HG02981 (cell line): ENCODE measurements around the gene NR6A1.

Experiments
- ATAC-seq: cut with Tn5 transposase; IDR thresholded peaks from one replicate; pipeline ENCODE4 v1.9.1; 2021; ENCODE audit warnings: mild to moderate bottlenecking, moderate library complexity; ENCODE audit not compliant: unreplicated experiment

The NR6A1 gene

DNA sequence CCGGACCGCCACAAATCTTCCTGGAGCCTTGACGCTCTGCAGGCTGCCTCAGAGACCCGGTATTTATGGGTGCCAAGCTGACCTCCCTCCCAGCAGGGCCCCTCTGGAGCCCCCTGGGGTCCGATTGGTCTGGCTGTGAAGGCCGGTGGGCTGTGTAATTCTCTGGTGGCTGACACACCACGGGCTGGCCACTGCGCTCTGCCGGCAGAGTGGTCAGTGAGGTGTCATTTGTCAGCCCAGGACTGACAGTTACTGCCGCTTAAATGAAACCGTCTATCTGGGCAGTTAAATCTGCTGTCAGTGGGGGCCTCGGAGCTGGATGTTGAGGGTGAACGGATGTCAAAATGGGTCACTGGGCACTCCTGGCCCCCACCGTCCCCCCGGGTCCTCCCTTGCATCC, 274.6 kb downstream of the NR6A1 start:
- no peak for ATAC-seq

DNA sequence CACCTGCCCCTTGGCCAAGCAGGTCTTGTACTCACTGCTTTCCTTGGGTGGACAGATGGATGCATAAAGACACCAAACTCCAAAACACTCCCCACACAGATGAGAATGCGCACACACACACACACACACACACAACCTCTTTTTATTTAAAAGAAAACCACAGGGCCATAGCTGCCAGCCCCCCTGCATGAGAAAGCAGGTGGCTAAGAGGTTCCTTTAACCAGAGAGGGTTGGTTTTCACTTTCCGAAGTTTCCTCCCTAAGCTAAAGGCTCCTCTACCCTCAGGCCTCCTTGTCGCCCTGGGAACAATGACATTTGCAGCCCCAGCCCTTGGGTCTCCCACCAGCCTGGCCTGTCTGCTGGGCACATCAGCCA, 275.0 kb downstream of the NR6A1 start:
- ATAC-seq, result no peak

GRCh38 chr9:124495126-124496074, 275.7 kb downstream of the NR6A1 start:
- no peak for ATAC-seq

DNA sequence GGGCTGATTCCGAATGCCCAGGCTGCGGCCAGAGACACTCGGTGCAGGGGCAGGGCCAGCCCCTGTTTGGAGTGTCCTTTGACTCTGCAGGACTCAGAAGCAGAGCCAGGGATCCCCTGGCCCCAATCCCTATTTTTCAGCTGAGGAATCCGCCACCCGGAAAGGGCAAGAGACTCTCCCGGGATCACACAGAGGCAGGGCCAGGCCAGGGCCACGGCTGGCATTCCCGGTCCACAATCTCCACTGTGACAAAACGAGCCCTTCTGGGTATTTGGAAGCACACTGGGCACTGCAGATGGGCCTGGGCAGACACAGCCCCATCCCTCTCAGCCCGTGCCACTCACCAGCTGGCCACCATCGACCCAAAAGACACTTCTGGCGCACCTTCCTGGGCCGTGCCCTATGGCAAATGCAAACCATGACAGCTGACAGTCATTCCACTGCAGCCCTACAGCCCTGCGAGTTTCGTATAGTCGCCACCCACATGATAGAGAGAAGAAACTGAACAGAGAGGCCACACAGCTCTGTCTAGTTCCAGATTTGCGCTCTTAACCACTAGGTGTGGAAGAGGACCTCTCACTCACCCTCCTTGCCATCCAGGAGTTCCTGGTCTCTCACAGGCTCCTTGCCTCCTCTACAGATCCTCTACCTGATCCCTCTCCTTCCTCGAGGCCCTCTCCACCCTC, 277.2 kb downstream of the NR6A1 start:
- ATAC-seq, result no peak

DNA sequence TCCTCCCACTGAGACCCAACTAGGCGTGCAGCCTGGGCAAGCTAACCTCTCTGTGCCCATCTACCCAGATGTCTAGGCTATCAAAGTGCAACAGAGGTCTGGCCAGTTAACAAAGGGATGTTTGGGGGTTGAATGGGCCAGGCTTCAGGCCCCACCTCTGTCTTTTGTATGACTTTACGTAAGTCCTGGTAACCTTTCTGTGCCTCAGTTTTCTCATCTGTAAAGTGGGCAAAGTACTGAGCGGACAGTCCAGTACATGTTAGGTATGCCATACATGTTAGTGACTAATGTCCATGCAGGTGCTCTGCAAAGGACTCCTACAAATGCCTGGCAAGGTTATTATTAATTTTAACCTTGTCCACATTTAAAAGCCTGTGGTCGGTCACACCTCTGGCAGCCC, 277.9 kb downstream of the NR6A1 start:
- ATAC-seq, result no peak

DNA sequence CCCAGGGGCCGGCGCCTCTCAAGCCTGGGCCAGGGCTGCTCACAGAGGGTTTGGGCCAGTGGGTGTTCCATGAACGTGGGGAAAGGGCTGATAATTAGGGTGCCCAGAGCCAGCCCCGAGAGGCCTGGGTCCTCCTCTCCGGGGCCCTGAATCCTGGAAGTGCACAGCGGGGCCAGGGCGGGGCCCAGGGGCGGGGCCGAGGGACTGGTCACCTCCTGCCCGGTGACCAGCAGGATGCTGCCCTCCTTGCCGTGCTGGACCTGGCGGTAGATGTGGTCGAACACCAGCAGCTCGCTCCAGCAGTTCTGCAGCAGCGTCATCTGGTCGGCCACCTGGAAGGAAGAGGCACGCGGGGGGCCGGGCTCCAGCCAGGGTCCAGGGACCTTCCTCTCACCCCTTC, 278.3 kb downstream of the NR6A1 start:
- no peak for ATAC-seq

DNA sequence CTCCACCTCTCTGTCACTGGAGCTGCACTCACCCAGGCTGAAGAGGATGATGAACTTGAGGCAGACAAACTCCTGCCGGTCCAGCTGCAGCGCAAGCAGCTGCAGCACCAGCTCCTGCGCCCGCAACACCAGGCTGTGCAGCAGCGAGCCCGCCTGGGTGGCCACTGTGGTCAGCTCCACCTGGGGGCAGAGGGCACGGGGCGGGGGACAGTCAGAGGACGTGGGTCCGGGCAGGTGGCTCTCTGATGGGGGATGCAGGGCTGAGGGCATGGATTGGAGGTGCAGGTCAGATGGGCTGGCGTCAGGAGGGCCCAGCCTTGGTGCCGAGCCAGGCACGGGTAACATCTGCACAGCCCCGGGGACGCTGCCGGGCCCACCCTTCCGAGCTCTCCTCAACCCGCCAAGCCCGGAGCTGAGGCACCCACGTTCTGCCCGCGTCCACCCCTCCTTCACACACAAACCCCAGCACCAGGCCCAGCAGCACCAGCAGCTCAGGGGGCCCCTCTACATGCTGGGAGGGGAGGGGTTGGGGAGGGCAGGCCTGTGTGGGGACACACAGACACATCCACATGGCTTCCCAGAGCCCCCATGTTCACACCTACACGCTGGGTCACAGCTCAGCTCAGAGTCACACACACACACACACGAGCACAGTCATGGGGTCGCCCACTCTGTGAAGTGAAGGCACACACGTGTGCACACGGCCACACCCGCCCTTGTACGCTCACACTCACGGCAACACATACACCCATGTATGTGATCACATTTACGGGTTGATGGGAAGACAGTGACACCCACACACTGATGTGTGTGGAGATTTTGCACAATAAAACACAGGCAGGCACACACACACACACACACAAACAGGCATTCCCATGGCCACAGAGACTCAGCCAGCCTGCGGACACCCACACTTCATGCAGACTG, 279.8 kb downstream of the NR6A1 start:
- ATAC-seq, result no peak

- ATAC-seq, result no peak
Measured at GRCh38 chr9:124490004-124490403, 281.1 kb downstream of the NR6A1 start.

GRCh38 chr9:124489222-124489621, 281.9 kb downstream of the NR6A1 start:
- ATAC-seq, result no peak

DNA sequence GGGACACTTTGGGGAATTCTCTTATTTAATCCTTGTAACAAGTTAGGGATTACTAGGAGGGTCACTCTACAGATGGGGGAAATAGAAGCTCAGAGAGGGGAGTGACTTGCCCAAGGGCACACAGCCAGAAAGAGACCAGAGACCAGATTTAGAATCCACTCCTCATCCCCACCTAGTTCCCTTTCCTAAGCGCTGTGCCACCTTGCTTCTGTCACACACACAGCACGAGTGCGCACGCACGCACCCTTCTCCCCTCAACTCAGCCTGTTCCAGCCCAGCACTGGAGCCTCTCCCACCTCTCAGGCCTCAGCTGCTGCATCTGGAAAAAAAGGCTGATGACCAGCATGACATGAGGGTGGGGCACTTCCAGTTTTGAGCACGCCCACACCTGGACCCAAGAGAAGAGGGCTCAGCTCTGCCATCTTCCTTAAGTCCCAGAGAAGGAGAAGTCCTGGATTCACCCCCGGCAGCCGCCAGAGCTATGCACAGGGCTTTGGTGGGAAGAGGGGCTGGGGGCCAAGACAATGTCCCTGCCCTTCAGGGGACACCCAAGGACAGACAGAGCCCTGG, 282.4 kb downstream of the NR6A1 start:
- no peak for ATAC-seq

GRCh38 chr9:124487260-124488182, 283.6 kb downstream of the NR6A1 start:
- ATAC-seq, result no peak

DNA sequence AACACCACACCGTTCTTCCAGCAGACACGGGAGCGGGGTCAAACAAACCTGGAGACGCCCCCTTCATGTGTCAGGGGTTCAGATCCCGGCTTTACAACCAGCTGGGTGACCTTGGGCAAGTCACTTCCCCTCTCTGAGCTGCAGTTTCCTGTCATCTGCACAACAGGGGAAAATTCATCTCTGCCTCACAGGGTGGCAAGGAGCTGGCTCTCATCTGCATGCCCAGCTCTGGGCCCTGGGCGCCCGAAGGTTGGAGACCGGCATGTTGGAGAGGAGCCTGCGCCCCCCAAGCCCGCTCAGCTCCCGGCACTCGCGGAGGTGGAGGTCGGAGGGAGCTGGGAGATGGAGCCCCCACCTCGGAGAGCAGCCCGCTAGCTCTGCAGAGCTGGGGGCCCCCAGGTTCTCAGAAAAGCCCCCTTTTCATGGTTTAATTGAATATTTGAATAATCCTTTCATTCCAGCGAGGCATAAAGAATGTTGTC, 284.3 kb downstream of the NR6A1 start:
- no peak for ATAC-seq

- ATAC-seq, result no peak
Measured at GRCh38 chr9:124485936-124486335, 285.2 kb downstream of the NR6A1 start.

- ATAC-seq, result no peak
Measured at GRCh38 chr9:124485201-124485600, 285.9 kb downstream of the NR6A1 start.

GRCh38 chr9:124483481-124483880, 287.6 kb downstream of the NR6A1 start:
- no peak for ATAC-seq

GRCh38 chr9:124482431-124483031, 288.6 kb downstream of the NR6A1 start:
- ATAC-seq, result no peak

DNA sequence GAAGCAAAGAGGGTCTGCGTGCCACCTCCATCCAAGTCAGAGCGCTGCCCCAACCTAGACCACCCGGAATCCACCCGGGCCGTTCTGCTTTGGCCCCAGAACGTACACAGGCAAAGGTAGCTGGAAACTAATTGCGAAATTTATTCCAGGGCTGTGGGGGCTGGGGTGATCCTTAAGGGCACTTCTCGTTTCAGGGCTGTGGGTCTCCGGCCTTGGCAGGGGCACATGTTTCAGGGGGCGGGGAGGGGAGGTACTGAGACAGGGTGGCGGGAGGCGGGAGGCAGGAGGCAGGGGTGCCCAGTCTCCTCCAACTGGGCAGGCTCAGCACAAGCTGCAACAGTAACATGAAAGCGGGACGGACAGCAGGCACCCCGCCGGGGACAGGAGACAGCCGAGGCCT, 290.0 kb downstream of the NR6A1 start:
- ATAC-seq, result no peak

- ATAC-seq, result no peak
Measured at GRCh38 chr9:124480621-124480981, 290.5 kb downstream of the NR6A1 start.

GRCh38 chr9:124479947-124480620, 291.0 kb downstream of the NR6A1 start:
- ATAC-seq, result no peak
